Measurements from ENCODE around the gene SPATA19. TPM values are rescaled to one million over a fixed set of nuclear protein-coding genes. Genes with fewer than 3 reads are reported as not detected.
"Not testable (repeated sequence)": the region's sequence is repeated elsewhere in the genome, so short reads cannot be mapped to it uniquely, and the experiment has no call there.

Gene SPATA19
- total RNA-seq, 2 experiments from 2014 or later, result not detected

- DNase-seq; H3K27ac Mint-ChIP-seq; CTCF ChIA-PET; H3K9me3 Mint-ChIP-seq (ENCODE audit: low read depth); H3K4me1 Mint-ChIP-seq; ATAC-seq; H3K4me3 Mint-ChIP-seq; H3K36me3 Mint-ChIP-seq: not testable (repeated sequence)
- peaks cover 71% of the 10 kb centered on the region for H3K27me3 Mint-ChIP-seq
Measured at GRCh38 chr11:133854330-133854960, 9.1 kb upstream of the SPATA19 start.

DNA sequence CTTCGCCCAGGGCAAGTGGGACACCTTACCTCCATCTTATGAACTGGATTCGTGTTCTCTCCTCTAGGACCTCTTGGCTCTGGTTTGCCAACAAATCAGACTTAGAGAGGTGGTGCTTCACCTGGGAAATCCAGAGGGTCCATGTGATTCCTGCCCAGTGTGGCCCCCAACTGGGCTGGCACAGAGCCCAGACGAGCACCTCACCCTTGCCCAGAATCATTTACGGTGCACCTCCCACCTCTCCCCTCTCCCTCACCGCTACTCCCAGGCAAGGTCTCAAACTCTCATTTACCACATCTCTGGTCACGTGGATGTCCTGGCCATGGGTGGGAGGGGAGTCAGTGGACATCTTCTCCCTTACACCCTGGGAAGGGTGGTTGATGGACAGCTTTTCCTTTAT is 1.1 kb downstream of the SPATA19 start:
- Mint-ChIP-seq H3K27me3 (peaks cover 17% of the 10 kb centered on the region), H3K36me3 (no peaks in the 10 kb centered on the region), H3K27ac (no peak overlapping the region), H3K4me3 (no peak overlapping the region), H3K4me1 (no peaks in the 10 kb centered on the region), H3K9me3 (ENCODE audit: low read depth) (no peaks in the 10 kb centered on the region)
- no peak for DNase-seq
- no peak for ATAC-seq
- CTCF ChIA-PET, result no interaction called here

- no peaks in the 10 kb centered on the region for H3K4me1 Mint-ChIP-seq
- peaks cover 12% of the 10 kb centered on the region for H3K27me3 Mint-ChIP-seq
- ATAC-seq (no peak), DNase-seq (no peak)
- no peak overlapping the region for H3K4me3 Mint-ChIP-seq
- H3K36me3 Mint-ChIP-seq, result no peaks in the 10 kb centered on the region
- CTCF ChIA-PET, result no interaction called here
- H3K9me3 Mint-ChIP-seq (ENCODE audit: low read depth), result no peaks in the 10 kb centered on the region
- no peak overlapping the region for H3K27ac Mint-ChIP-seq
Measured at GRCh38 chr11:133843454-133843987, 1.8 kb downstream of the SPATA19 start.

GRCh38 chr11:133842730-133843129 is 2.6 kb downstream of the SPATA19 start:
- no peak overlapping the region for H3K27ac Mint-ChIP-seq
- no peaks in the 10 kb centered on the region for H3K4me1 Mint-ChIP-seq
- H3K4me3 Mint-ChIP-seq, result no peak overlapping the region
- H3K36me3 Mint-ChIP-seq, result no peaks in the 10 kb centered on the region
- no peaks in the 10 kb centered on the region for H3K9me3 Mint-ChIP-seq (ENCODE audit: low read depth)
- ATAC-seq, result no peak
- DNase-seq, result no peak
- peaks cover 6% of the 10 kb centered on the region for H3K27me3 Mint-ChIP-seq
- CTCF ChIA-PET, result no interaction called here

DNA sequence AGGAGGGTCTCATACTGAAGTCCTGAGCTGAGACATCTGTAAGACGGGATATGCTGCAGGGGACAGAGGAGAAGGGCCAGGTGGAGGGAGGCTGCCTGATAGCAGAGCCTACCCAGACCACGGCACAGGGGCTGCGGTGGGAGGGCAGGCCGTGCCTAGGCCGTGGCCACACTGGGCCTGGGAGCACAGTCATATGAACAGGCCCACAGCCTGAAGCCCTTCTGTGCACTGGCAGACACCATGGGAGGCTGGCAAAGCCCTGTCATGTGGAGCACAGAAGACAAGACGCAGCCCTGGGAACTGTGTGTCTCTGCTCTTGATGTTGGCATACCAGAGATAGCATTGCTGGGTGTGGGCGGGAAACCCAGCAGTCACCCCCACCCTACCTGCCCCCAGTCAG is 3.3 kb downstream of the SPATA19 start:
- Mint-ChIP-seq H3K27ac (no peak overlapping the region), H3K4me1 (no peaks in the 10 kb centered on the region), H3K4me3 (no peak overlapping the region), H3K9me3 (ENCODE audit: low read depth) (no peaks in the 10 kb centered on the region), H3K27me3 (peaks cover 9% of the 10 kb centered on the region), H3K36me3 (no peaks in the 10 kb centered on the region)
- DNase-seq (no peak), ATAC-seq (no peak)
- CTCF ChIA-PET, result no interaction called here

GRCh38 chr11:133841279-133842043 is 3.9 kb downstream of the SPATA19 start:
- CTCF ChIA-PET, result no interaction called here
- H3K27me3 Mint-ChIP-seq, result peaks cover 9% of the 10 kb centered on the region
- H3K4me3 Mint-ChIP-seq, result no peak overlapping the region

DNA sequence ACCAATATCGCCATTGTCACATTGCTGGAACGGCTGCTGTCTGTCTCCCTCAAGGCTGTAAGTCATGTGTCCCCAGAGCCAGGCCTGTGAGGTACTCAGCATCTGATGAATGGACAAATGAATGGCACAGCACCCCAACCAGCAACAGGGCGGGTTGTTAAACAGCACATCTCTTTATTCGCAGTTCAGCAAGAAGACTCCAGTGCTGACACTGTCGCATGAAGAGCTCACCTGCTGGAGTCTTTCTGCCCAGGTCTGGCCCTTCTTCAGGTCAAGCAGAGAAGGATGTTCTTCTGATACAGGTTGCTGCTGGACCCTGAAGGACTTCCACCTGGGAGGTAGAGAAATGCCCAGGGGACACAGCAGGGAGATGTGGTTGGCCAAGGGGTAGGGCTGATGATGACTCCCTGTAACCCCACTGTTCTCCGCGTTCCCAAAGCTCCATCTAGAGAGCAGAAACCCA is 4.8 kb downstream of the SPATA19 start:
- CTCF ChIA-PET, result no interaction called here
- Mint-ChIP-seq H3K4me3 (no peak overlapping the region), H3K27me3 (peaks cover 9% of the 10 kb centered on the region), H3K36me3 (no peaks in the 10 kb centered on the region), H3K9me3 (ENCODE audit: low read depth) (no peaks in the 10 kb centered on the region), H3K4me1 (no peaks in the 10 kb centered on the region), H3K27ac (no peak overlapping the region)
- DNase-seq (no peak), ATAC-seq (no peak)

More at GRCh38 chr11:133841279-133842043, 3.9 kb downstream of the SPATA19 start:
- Mint-ChIP-seq H3K36me3 (no peaks in the 10 kb centered on the region), H3K27ac (no peak overlapping the region), H3K9me3 (ENCODE audit: low read depth) (no peaks in the 10 kb centered on the region), H3K4me1 (no peaks in the 10 kb centered on the region)
- ATAC-seq (no peak), DNase-seq (no peak)

GRCh38 chr11:133835593-133836548 is 9.4 kb downstream of the SPATA19 start:
- H3K4me3 Mint-ChIP-seq, result no peak overlapping the region
- H3K4me1 Mint-ChIP-seq, result peaks cover 3% of the 10 kb centered on the region
- CTCF ChIA-PET, result interaction anchor here (1.0 to 5.2 kb wide), 7 partner anchors 14 to 757 kb away, joined by 3 to 46 read pairs (median 4); no protein-coding TSS in a partner anchor
- H3K9me3 Mint-ChIP-seq (ENCODE audit: low read depth), result no peaks in the 10 kb centered on the region
- no peak overlapping the region for H3K27ac Mint-ChIP-seq
- H3K36me3 Mint-ChIP-seq, result no peaks in the 10 kb centered on the region
- peaks cover 3% of the 10 kb centered on the region for H3K27me3 Mint-ChIP-seq
- DNase-seq, result no peak
- peak; percentile 12 for ATAC-seq

DNA sequence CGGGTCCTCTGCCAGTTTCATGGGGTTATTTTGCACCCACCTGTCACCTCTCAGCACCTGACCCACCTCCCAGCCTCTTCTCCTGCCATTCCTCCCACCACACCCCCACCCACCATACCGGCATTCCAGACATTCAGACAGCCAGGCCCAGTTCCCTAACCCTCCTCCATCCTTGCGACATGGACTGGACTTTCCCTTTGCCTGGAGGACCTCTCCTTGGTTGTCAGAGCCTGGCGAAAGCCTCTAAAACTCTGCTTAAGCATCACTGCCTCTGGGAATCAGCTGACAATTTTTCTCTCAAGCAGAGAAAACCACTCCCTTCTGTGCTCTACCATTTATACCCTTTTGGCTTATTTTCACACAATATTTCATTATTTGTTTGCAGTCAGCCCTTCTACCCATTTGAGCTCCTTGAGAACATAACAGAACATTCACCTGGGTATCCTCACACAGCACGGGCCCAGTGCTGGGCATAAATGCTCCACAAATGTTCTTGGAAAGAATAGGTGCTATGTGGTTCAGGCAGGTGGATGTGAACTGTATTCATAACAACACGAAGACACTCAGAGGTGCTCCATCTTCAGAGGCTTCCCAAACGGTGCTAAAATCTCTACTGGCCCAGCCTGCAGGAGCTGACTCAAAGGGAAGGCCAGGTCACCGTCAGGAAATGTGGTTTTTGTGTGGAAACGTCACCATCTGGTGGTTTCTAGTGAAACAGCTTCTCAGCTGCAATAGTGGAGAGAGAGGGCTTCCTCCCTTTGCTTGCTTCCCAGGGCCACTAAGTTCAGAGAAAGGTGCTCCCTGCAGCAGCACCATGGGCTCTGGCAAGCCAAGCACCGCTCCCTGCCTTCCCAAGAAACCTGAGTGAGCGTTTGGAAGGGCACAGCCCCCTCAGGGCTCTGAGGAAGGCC is 10.4 kb downstream of the SPATA19 start:
- Mint-ChIP-seq H3K4me1 (peaks cover 3% of the 10 kb centered on the region), H3K27me3 (peaks cover 3% of the 10 kb centered on the region), H3K36me3 (no peaks in the 10 kb centered on the region), H3K4me3 (no peak overlapping the region), H3K27ac (no peak overlapping the region), H3K9me3 (ENCODE audit: low read depth) (no peaks in the 10 kb centered on the region)
- CTCF ChIA-PET, result interaction anchor here (1.0 to 5.2 kb wide), 7 partner anchors 14 to 756 kb away, joined by 3 to 46 read pairs (median 4); no protein-coding TSS in a partner anchor
- DNase-seq (peak; percentile 78), ATAC-seq (peak; percentile 82)

DNA sequence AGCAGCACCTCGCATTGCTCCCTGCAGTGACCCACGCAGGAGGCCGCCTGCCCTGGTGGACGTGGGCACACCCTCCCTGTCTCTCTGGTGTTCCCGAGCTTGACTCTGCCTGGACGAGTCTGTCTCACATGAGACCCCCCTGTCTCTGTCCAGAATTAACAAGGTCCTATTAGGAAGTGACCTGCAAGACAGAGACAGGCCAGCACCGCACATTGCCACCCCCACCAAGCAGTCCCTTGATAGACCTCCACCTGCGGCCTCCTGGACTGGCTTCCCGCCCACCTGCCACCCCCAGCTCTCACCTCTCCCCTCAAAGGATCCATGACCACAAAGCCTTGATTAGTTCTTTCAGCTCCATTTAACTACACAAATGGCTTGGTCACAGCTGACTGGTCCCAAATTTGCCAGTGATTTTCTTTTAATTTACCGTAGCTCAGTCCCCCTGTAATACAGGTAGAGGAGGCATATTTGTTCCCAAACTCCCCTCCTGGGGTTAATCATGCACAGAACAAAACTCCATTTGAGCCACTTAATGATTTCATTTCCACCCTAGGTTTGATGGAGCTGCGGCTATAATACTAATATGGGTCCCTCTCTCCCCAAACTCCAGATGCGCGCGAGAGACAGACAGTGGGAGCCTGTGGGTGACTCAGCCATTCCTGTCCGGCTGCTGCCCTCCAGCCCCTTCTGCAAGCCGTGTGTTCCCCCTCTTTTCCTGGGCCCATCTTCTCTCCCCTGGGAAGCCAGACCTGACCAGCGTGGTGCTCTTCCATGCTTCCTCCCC is 11.2 kb downstream of the SPATA19 start:
- Mint-ChIP-seq H3K27me3 (peaks cover 3% of the 10 kb centered on the region), H3K36me3 (no peaks in the 10 kb centered on the region), H3K4me3 (no peak overlapping the region), H3K9me3 (ENCODE audit: low read depth) (no peaks in the 10 kb centered on the region), H3K27ac (no peak overlapping the region), H3K4me1 (peaks cover 3% of the 10 kb centered on the region)
- no peak for DNase-seq
- CTCF ChIA-PET, result interaction anchor here (1.6 to 5.2 kb wide), 3 partner anchors 28 to 755 kb away, joined by 3 to 46 read pairs (median 9); no protein-coding TSS in a partner anchor
- no peak for ATAC-seq

- DNase-seq (no peak), ATAC-seq (no peak)
- CTCF ChIA-PET, result interaction anchor here (5.2 kb wide), 1 partner anchor 699 kb away, joined by 46 read pairs; no protein-coding TSS in a partner anchor
- H3K27ac Mint-ChIP-seq, result no peak overlapping the region
- peaks cover 3% of the 10 kb centered on the region for H3K27me3 Mint-ChIP-seq
- H3K9me3 Mint-ChIP-seq (ENCODE audit: low read depth), result no peaks in the 10 kb centered on the region
- no peaks in the 10 kb centered on the region for H3K36me3 Mint-ChIP-seq
- peaks cover 3% of the 10 kb centered on the region for H3K4me1 Mint-ChIP-seq
- H3K4me3 Mint-ChIP-seq, result no peak overlapping the region
Measured at GRCh38 chr11:133832991-133833897, 12.1 kb downstream of the SPATA19 start.
